GM18507 (cell line): ENCODE measurements around the gene ANKS6.

Experiments
- DNase-seq: peaks from one replicate; pipeline ENCODE4 v3.0.0; 2011; ENCODE audit warnings: low read depth; ENCODE audit not compliant: insufficient read length; ENCODE audit errors: extremely low spot score
- FAIRE-seq: peaks from 2 replicates; lab custom pipeline; 2011; peaks lifted over from hg19 to GRCh38; lab: Jason Lieb, UNC

ANKS6 gene

GRCh38 chr9:98709968-98710965, 86.1 kb downstream of the ANKS6 start:
- FAIRE-seq (no peak), DNase-seq (no peak)

DNA sequence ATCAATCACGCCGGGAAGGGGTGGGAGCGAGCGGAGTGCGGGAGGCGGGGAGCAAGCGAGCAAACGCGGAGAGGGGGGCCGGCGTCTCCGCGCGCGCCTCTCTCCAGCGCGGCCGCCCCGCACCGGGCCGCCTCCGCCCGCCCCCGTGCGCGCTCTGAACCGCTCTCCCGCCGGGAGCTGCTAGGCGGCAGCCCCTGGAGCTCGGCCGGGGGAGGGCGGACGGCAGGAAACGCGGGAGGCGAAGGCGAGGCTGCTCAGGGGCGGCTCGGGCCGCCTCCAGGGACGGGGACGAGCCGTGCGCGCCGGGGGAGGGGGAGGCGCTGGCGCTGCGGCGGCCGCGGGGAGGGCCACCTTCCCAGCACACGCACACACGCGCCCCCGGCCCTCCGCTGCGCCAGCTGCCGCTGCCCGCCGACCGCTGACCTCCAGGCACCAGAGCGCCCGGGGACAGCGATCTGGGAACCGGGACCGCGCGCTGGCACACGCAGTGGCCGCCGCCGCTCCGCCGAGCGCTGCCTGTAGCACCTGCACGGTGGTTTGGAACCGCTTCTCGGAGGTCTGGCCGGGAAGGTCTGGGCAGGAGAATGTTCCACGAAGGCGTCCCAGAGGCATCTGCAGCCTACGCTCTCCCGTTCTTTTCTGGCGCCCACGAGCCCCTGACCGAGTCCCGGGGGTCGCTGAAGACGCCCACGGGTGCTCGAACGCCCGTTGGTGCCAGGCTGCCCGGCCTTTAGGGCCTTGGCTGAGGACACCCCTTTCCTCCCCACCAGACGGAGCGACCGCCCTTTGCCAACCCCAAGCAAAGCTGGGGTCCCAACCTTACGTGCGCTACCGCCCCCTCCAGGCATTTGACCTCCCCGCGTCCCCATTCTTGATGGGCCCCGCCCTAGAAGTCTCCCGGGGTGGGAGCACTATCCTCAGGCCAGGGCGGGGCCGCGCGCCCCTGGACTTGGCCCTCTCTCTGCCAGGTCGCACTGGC, 87.1 kb downstream of the ANKS6 start, which contains the start of gene GABBR2:
Gene GABBR2 (minus strand): TSS at position 3 of the 979 bp plus-strand sequence. CDS start 198 bp downstream, outside the sequence.
- DNase-seq (no peak), FAIRE-seq (no peak)

GRCh38 chr9:98708103-98708932, 88.0 kb downstream of the ANKS6 start:
- no peak for DNase-seq
- no peak for FAIRE-seq

DNA sequence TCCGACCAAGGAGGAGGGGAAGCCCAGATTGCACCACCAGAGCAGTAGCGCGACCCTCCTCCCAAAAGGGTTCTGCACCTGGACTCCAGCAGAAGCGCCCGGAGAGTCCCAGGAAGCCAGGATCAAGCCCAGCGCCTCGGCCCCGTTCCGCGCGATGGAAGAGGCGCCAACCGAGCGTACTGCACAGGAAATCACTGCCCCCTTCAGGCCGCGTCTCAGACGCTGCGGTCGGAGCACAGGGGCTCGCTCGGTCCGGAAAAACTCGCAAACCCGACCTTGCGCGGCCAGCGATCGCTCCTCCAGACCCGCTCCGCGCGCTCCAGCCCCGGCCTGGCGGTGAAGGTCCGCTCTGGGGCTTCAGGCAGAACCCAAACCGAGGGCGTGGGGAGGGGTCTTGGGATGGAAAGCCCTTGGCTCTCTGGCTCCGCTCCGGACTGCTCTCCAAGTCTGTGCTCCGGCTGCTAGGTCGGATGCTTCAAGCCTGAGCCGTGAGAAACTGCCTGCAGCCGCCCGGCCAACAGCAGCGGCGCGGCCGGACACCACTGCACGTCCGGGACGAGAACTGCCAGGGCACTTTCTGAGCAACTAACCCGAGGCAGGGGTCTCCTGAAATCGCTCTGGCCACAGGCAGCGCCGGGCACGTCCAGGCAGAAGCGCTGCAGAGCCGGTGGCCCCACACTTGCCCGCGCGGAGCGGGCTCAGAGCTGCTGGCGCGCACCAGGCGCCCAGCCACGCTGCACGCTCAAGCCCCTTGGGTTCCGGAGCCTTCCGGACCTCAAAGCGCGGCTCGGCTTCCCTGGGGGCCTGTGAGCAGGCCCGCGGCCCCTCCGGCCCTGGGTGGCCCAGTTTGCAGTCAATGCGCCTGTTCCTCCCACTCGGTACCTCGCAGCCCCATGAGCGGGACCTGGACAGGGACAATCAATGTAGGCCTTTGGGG, 88.9 kb downstream of the ANKS6 start:
- DNase-seq (no peak), FAIRE-seq (no peak)

- FAIRE-seq (no peak), DNase-seq (no peak)
These were observed 89.6 kb downstream of the ANKS6 start for GRCh38 chr9:98706651-98707165.

- DNase-seq (no peak), FAIRE-seq (no peak)
These were observed 93.4 kb downstream of the ANKS6 start for GRCh38 chr9:98702835-98703380.

DNA sequence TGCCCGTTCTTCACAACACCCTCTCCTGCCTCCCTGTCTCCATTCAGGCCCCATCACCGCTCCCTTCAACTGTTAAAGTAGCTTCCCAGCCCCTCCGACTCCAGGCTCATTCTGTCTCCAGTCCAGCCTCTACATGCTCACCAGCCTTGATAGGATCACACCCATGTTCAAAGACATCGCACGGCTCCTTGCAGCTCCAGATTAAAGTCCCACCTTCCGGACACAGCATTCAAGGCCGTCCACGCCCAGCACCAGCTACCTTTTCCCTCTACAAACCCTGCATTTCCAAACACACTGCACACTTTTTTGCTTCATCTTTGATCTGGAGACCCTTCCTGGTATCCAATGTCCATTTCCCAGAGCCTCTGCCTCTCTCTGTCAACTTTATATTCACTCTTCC, 94.0 kb downstream of the ANKS6 start:
- DNase-seq (no peak), FAIRE-seq (no peak)

DNA sequence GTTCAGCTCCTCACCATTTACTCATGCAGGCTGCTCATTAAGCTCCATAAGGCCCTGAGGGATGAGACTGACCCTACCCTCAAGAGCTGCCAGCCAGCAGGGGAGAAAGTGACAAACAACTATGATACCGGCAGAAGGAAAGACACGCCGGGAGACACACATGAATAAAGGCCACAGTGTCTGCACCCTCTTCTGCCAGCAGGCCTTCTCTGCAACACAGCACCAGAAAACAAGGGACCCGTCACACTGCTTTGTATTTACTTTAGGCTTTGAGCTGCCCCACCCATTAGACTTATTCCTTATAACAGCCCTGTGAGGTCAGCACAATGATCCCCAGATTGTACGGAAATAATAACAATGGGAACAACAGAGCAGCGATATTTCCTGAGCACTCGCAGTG, 94.8 kb downstream of the ANKS6 start:
- FAIRE-seq (no peak), DNase-seq (no peak)

DNA sequence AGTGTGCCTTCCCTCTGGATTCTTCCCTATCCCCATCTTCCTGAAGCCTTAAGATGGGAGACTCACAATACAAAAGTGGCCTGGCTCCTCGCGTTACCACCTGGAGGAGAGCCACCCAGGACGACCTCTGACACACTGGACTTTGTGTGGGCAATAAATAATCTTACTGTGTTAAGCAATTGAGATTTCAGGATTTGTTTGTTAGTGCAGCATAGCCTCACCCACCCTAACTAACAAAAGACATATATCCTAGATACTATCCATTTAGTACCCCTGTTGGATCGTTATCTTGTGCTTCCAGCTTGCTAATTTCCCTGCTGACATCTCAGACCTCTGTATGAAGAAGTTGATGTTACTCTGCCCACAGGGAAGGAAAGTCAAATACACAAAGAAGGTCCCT, 95.6 kb downstream of the ANKS6 start:
- DNase-seq (no peak), FAIRE-seq (no peak)

DNA sequence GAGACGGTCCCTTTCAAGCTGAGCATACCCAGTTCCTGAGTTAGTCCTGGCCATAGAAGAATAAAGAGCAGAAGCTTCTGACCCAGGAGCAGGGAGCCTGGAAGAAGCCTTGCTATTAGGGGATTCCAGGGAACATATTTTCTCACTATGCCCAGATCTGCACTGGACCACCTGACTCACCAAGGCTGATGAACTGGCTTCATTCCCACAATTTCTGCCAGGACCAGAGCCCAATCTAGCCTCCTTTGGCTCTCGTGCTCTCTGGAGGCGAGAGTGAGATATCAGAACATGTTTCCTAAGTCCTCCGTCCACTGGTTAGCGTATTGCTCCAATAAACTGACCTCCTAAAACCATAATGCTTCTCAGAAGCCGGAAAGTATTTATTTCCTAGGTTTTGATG, 97.5 kb downstream of the ANKS6 start:
- FAIRE-seq (no peak), DNase-seq (no peak)

DNA sequence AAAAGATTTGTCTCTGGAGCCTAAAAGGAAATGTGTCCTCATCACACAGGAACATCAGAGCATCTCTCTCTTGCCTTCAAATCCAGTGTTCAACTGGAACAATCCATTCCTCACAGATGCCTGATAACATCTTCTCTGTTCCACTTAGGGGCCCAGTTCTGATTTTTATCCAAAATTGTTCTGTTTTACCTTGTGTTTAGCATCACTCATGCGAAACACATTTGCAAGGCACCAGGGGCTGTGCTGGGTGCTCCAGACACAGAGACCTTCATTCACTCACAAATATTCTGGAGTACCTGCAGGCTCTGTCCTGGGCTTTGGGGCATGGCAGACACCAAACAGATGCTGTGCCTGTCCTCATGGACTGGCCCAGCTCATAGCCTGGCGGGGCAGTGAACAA, 101.4 kb downstream of the ANKS6 start:
- FAIRE-seq (no peak), DNase-seq (no peak)

DNA sequence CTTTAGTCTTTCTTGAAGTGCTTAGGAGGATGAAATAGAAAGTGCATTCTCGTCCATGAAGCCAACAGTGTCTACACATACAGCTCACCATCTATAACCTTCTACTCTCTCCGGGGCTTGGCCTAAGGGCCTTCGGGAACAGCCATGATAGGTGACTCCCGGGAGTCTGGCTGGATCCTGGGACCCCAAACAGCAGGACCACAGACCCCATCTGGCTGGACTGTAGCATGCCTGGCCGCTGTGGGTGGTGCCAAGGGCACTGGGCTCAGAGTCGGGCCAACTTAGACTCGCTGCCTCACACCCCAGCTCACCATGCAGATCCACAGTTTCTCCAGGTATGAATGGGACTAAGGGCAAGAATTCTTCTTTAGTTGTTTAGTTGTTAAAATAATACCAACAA, 104.0 kb downstream of the ANKS6 start:
- no peak for FAIRE-seq
- DNase-seq = no peak

DNA sequence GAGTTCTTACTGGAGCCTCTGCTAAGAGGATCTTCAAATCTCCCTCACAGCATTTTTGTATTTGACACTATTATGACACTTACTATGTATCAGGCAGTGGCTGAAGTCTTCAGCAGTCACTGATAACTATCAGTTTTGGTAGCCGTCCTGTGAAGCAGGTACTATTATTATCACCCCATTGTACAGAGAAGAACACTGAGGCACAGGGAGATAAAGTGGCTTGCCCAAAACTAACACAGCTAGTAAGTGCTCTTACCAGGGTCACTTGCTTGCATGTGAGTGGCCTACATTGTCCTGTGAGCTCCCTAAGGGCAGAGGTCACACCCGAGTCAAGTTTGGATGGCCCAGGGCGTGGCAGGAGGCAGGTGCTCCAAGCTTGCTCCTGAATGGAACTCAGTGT, 104.5 kb downstream of the ANKS6 start:
- no peak for FAIRE-seq
- no peak for DNase-seq

- FAIRE-seq = no peak
- DNase-seq = no peak
These were observed 105.7 kb downstream of the ANKS6 start for GRCh38 chr9:98690686-98691085.

- FAIRE-seq (no peak), DNase-seq (no peak)
These were observed 107.5 kb downstream of the ANKS6 start for GRCh38 chr9:98688710-98689495.

DNA sequence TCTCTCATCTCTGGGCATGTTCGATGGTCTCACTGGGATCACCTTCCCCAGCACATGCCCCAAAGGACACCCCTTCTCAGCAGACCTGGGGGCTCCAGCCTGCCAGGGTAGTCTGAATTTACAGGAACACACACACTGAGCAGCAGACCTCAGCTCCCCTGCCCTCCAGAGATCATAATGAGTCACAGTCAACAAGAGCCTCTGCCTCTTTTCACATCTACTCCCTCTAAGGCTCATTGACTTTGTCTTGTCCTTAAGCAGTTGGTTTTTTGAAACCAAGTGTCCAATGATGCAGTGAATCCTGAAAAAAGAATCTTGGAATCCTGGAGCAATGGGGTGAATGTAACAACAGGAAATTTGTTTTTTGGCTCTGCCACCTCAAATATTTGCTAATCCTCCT, 108.4 kb downstream of the ANKS6 start:
- FAIRE-seq = no peak
- DNase-seq = no peak
